Measurements from ENCODE around the gene FASTKD3. TPM values are rescaled to one million over a fixed set of nuclear protein-coding genes. Genes with fewer than 3 reads are reported as not detected.

FASTKD3 gene
- total RNA-seq, 4 donors from 2014 or later = 4.7 to 16.0 (median 8.2) TPM

GRCh38 chr5:7872517-7873130 lies 3.8 kb upstream of the FASTKD3 start:
- H3K27me3 ChIP-seq = no peaks in the 10 kb centered on the region
- no peak overlapping the region for H3K4me3 ChIP-seq
- H3K27ac ChIP-seq = no peak overlapping the region
- no peak for TF ChIP-seq EP300 (IDR thresholded peaks at IDR 0.05)
- no peak for TF ChIP-seq POLR2A (IDR thresholded peaks at IDR 0.05)
- TF ChIP-seq, protein P1, sequence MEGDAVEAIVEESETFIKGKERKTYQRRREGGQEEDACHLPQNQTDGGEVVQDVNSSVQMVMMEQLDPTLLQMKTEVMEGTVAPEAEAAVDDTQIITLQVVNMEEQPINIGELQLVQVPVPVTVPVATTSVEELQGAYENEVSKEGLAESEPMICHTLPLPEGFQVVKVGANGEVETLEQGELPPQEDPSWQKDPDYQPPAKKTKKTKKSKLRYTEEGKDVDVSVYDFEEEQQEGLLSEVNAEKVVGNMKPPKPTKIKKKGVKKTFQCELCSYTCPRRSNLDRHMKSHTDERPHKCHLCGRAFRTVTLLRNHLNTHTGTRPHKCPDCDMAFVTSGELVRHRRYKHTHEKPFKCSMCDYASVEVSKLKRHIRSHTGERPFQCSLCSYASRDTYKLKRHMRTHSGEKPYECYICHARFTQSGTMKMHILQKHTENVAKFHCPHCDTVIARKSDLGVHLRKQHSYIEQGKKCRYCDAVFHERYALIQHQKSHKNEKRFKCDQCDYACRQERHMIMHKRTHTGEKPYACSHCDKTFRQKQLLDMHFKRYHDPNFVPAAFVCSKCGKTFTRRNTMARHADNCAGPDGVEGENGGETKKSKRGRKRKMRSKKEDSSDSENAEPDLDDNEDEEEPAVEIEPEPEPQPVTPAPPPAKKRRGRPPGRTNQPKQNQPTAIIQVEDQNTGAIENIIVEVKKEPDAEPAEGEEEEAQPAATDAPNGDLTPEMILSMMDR (IDR thresholded peaks at IDR 0.05) = no peak
- peaks cover 0 to 44% (median 10%) of the 10 kb centered on the region in 4 donors for H3K4me1 ChIP-seq
- DNase-seq (ENCODE audit: low spot score in 2 of 2) = no peak
- H3K9me3 ChIP-seq = no peaks in the 10 kb centered on the region
- WGBS, 2 donors = 75 to 77% methylated on average over 4 of the region's 4 CpGs
- peaks cover 0 to 35% (median 5%) of the 10 kb centered on the region in 3 donors for H3K36me3 ChIP-seq

DNA sequence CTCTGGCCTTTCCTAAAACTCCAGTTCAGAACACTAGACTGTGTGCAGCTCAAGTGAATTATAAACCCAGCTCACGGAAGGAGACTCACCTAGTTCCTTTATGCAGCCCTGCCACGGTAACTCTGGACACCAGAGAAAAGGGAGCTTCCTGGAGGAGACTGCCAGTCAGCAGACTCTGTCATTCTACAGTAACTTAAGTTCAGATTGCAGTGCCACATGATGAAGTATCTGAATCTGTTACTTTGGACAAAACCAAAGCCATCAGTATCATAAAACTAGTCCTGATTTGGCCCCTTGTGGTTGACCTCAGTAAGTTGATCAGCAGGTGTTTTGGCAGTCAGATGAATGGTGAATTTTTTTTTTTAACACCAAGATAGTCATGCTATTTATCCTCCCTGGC lies 2.8 kb upstream of the FASTKD3 start:
- Histone ChIP-seq H3K4me1 (peaks cover 0 to 48% (median 10%) of the 10 kb centered on the region in 4 donors), H3K9me3 (no peaks in the 10 kb centered on the region), H3K36me3 (peaks cover 0 to 29% (median 5%) of the 10 kb centered on the region in 3 donors), H3K27me3 (no peaks in the 10 kb centered on the region), H3K4me3 (no peak overlapping the region), H3K27ac (no peak overlapping the region)
- TF ChIP-seq, protein P1 (IDR thresholded peaks at IDR 0.05) = no peak
- no peak for TF ChIP-seq POLR2A (IDR thresholded peaks at IDR 0.05)
- TF ChIP-seq EP300 (IDR thresholded peaks at IDR 0.05) = no peak
- 82 to 84% methylated on average over 2 of the region's 2 CpGs for WGBS, 2 donors
- no peak for DNase-seq (ENCODE audit: low spot score in 2 of 2)

DNA sequence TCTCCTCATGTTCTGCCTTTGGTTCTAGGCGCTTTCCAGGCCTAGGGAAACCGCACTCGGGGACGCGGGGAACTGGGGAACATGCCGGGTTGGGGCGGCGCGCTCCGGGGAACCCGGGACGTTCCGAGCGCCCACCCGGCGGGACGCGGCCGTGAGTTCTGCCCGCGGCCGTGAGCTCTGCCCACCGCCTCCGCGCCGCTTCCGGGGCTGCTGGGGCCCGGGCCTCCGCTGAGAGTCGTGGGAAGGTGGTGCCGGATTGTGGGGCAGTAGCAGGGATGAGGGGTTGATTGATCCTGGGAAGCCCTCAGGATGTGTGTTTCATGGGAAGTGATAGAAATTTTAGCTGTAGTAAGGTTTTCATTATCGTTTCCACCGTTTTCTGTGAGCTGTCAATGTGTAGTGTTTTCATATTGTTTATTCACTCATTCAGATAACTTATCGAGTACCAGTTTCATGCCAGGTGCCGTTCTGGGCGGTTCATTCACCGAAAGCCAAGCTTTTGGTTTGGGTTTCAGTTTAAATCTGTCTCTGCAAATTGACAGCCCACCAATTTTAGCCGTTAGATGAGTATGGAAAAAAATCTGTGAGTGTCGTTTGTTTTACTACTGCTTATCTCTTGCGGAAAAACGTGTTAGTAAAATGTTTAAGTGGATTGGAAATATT lies 774 bp upstream of the FASTKD3 start:
- peaks cover 0 to 63% (median 10%) of the 10 kb centered on the region in 4 donors for H3K4me1 ChIP-seq
- peak overlapping the region; percentile 78 to 90 (median 83) for H3K27ac ChIP-seq
- peaks cover 0 to 21% (median 0%) of the 10 kb centered on the region in 3 donors for H3K36me3 ChIP-seq
- no peaks in the 10 kb centered on the region for H3K27me3 ChIP-seq
- H3K9me3 ChIP-seq = no peaks in the 10 kb centered on the region
- no peak for DNase-seq (ENCODE audit: low spot score in 2 of 2)
- TF ChIP-seq POLR2A (IDR thresholded peaks at IDR 0.05) (no peak), EP300 (IDR thresholded peaks at IDR 0.05) (no peak)
- TF ChIP-seq, protein P1 (IDR thresholded peaks at IDR 0.05) = no peak
- 3% methylated on average over 21 to 26 of the region's 41 CpGs for WGBS, 2 donors
- H3K4me3 ChIP-seq = peak overlapping the region; percentile 77 to 100 (median 94)

- no peaks in the 10 kb centered on the region for H3K9me3 ChIP-seq
- peak overlapping the region; percentile 77 to 100 (median 94) for H3K4me3 ChIP-seq
- peaks cover 0 to 63% (median 10%) of the 10 kb centered on the region in 4 donors for H3K4me1 ChIP-seq
- H3K27me3 ChIP-seq = no peaks in the 10 kb centered on the region
- peak overlapping the region; percentile 78 to 90 (median 83) for H3K27ac ChIP-seq
- DNase-seq (ENCODE audit: low spot score in 2 of 2) = no peak
- H3K36me3 ChIP-seq = peaks cover 0 to 28% (median 0%) of the 10 kb centered on the region in 3 donors
- TF ChIP-seq, protein P1 (IDR thresholded peaks at IDR 0.05) = no peak
- TF ChIP-seq EP300 (IDR thresholded peaks at IDR 0.05) = no peak
- TF ChIP-seq POLR2A (IDR thresholded peaks at IDR 0.05) = no peak
- WGBS, 2 donors = 0 to 1% methylated on average over 8 of the region's 8 CpGs
Measured at GRCh38 chr5:7868427-7868772, 431 bp downstream of the FASTKD3 start.

GRCh38 chr5:7867260-7867659 lies 1.6 kb downstream of the FASTKD3 start:
- WGBS, 2 donors = 78 to 83% methylated on average over 3 of the region's 3 CpGs
- Histone ChIP-seq H3K27me3 (no peaks in the 10 kb centered on the region), H3K27ac (no peak overlapping the region), H3K4me3 (no peak overlapping the region), H3K4me1 (peaks cover 0 to 57% (median 10%) of the 10 kb centered on the region in 4 donors), H3K36me3 (peaks cover 0 to 33% (median 0%) of the 10 kb centered on the region in 3 donors), H3K9me3 (no peaks in the 10 kb centered on the region)
- TF ChIP-seq EP300 (IDR thresholded peaks at IDR 0.05) = no peak
- TF ChIP-seq, protein P1 (IDR thresholded peaks at IDR 0.05) = no peak
- TF ChIP-seq POLR2A (IDR thresholded peaks at IDR 0.05) = no peak
- DNase-seq (ENCODE audit: low spot score in 2 of 2) = no peak
